GM23338 (cell line): Measurements from ENCODE around the gene MSGN1. TPM values are rescaled to one million over a fixed set of nuclear protein-coding genes. Genes with fewer than 3 reads are reported as not detected.

Experiments
- ATAC-seq: fragments of 200-7000 bp; cut with Tn5 transposase; 3 replicates; pipeline ENCODE4 v1.9.1; 2020
- DNase-seq: peaks from one replicate; pipeline ENCODE4 v3.0.0-alpha.2; 2015; ENCODE audit warnings: low spot score
- H2AFZ ChIP-seq: fragments of 200-600 bp; sonication (generic); 2 replicates; pipeline ENCODE4 v1.8.0; 2016; ENCODE audit warnings: antibody characterized with exemption, mild to moderate bottlenecking, moderate library complexity
- H3F3A ChIP-seq: fragments of 200-600 bp; sonication (generic); replicated peaks from 2 replicates; pipeline ENCODE4 v1.8.0; 2017; ENCODE audit warnings: antibody characterized with exemption, mixed run types, low read depth
- H3K27ac ChIP-seq: fragments of 200-600 bp; sonication (generic); 2 replicates; pipeline ENCODE4 v1.6.1; 2016; ENCODE audit warnings: low read depth
- H3K27me3 ChIP-seq: fragments of 200-600 bp; sonication (generic); 2 replicates; pipeline ENCODE4 v1.8.0; 2016; ENCODE audit warnings: mild to moderate bottlenecking, mixed run types, moderate library complexity; ENCODE audit not compliant: insufficient read depth
- H3K36me3 ChIP-seq: fragments of 200-600 bp; sonication (generic); 2 replicates; pipeline ENCODE4 v1.8.0; 2016; ENCODE audit warnings: mild to moderate bottlenecking; ENCODE audit not compliant: insufficient read depth
- H3K4me1 ChIP-seq: fragments of 200-600 bp; sonication (generic); 2 replicates; pipeline ENCODE4 v1.8.0; 2016; ENCODE audit warnings: mild to moderate bottlenecking, moderate library complexity; ENCODE audit not compliant: insufficient read depth
- H3K4me2 ChIP-seq: fragments of 200-600 bp; sonication (generic); 2 replicates; pipeline ENCODE4 v1.7.1; 2017; ENCODE audit warnings: mixed run types
- H3K4me3 ChIP-seq: fragments of 200-600 bp; sonication (generic); 2 replicates; pipeline ENCODE4 v1.6.1; 2016; ENCODE audit warnings: mixed run types
- H3K79me2 ChIP-seq: fragments of 200-600 bp; sonication (generic); replicated peaks from 2 replicates; pipeline ENCODE4 v1.8.0; 2017; ENCODE audit warnings: mild to moderate bottlenecking; ENCODE audit not compliant: insufficient read depth
- H3K9me2 ChIP-seq: fragments of 200-600 bp; sonication (generic); 2 replicates; pipeline ENCODE4 v1.8.0; 2017; ENCODE audit not compliant: insufficient read depth
- H4K20me1 ChIP-seq: fragments of 200-600 bp; sonication (generic); replicated peaks from 2 replicates; pipeline ENCODE4 v1.8.0; 2017; ENCODE audit warnings: mild to moderate bottlenecking; ENCODE audit not compliant: insufficient read depth
- H3K27ac Mint-ChIP-seq: 2 replicates; pipeline ENCODE4 v1.8.0; 2020; ENCODE audit warnings: inconsistent platforms, mild to moderate bottlenecking, moderate library complexity, mixed read lengths
- H3K27me3 Mint-ChIP-seq: 3 replicates; pipeline ENCODE4 v1.8.0; 2022; ENCODE audit warnings: low read depth, mild to moderate bottlenecking, moderate library complexity, mixed read lengths, inconsistent platforms; ENCODE audit not compliant: insufficient read depth, poor library complexity
- H3K36me3 Mint-ChIP-seq: 3 replicates; pipeline ENCODE4 v1.8.0; 2021; ENCODE audit warnings: low read depth, mild to moderate bottlenecking, inconsistent platforms, moderate library complexity, mixed read lengths
- H3K4me1 Mint-ChIP-seq: 3 replicates; pipeline ENCODE4 v1.8.0; 2020; ENCODE audit warnings: mild to moderate bottlenecking, inconsistent platforms, mixed read lengths
- H3K4me3 Mint-ChIP-seq: 3 replicates; pipeline ENCODE4 v1.8.0; 2021; ENCODE audit warnings: moderate library complexity, mild to moderate bottlenecking, inconsistent platforms, mixed read lengths
- H3K9me3 Mint-ChIP-seq: 3 replicates; pipeline ENCODE4 v1.8.0; 2020; ENCODE audit warnings: moderate library complexity, mild to moderate bottlenecking, inconsistent platforms, mixed read lengths
- NANOG ChIP-seq: IDR thresholded peaks from 2 replicates; pipeline ENCODE4 v1.6.1; 2016; ENCODE audit warnings: antibody characterized with exemption, borderline replicate concordance
- ZNF114 ChIP-seq: fragments of 250-450 bp; sonication (Bioruptor Pico); IDR thresholded peaks from 2 replicates; pipeline ENCODE4 v1.5.0; 2020; ENCODE audit warnings: mild to moderate bottlenecking, moderate library complexity
- ZNF462 ChIP-seq: fragments of 250-450 bp; sonication (Bioruptor Pico); IDR thresholded peaks from 2 replicates; pipeline ENCODE4 v1.5.0; 2020; ENCODE audit warnings: mild to moderate bottlenecking, moderate library complexity
- polyA plus RNA-seq: library from polyadenylated mRNA; unstranded; fragments of >200 nt; fragmentation: Nextera tagmentation; extraction: Ambion mirVana; gene quantifications from 2 replicates; pipeline ENCODE4 v1.2.1, GENCODE V29; 2016
- total RNA-seq: library from RNA; depleted of rRNA; stranded (reverse); fragments of >200 nt; shearing (Covaris generic); gene quantifications from 2 replicates; pipeline ENCODE4 v1.2.3, GENCODE V29; 2014

The MSGN1 gene
- total and polyA plus RNA-seq, 2 experiments from 2014 or later: not detected

- no peak for TF ChIP-seq ZNF462 (CRISPR knock-in tag)
Observed at GRCh38 chr2:17799301-17800120, 16.7 kb upstream of the MSGN1 start (continued).

- Histone ChIP-seq H3K36me3 (no peaks in the 10 kb centered on the region), H3K4me2 (no peak overlapping the region), H3K4me1 (no peaks in the 10 kb centered on the region), H3K9me2 (no peaks in the 10 kb centered on the region; the same call in 1 of the 2 replicates), H3K27me3 (no peaks in the 10 kb centered on the region), H2AFZ (peak overlapping the region; percentile 56; the same call in 1 of the 2 replicates), H3K79me2 (no peaks in the 10 kb centered on the region), H3K4me3 (no peak overlapping the region), H3F3A (no peaks in the 10 kb centered on the region), H4K20me1 (no peaks in the 10 kb centered on the region), H3K27ac (no peak overlapping the region)
- no peak for ATAC-seq
- TF ChIP-seq ZNF114 (no peak), NANOG (no peak)
- Mint-ChIP-seq H3K36me3 (no peaks in the 10 kb centered on the region), H3K27me3 (peaks cover 1% of the 10 kb centered on the region), H3K27ac (no peak overlapping the region), H3K4me3 (no peak overlapping the region), H3K9me3 (no peaks in the 10 kb centered on the region), H3K4me1 (peaks cover 2% of the 10 kb centered on the region)
- no peak for DNase-seq
Observed at GRCh38 chr2:17800219-17800618, 16.0 kb upstream of the MSGN1 start.
